WERI-Rb-1 (cell line): ENCODE results near the gene RFX2.
A peak's percentile ranks its signal among the peaks of the same experiment; 100 is the strongest.

Experiments used
- DNase-seq: peaks from one replicate; pipeline ENCODE4 v3.0.0-alpha.2; 2020
- H3K27ac ChIP-seq: fragments of 250-450 bp; sonication (Bioruptor Pico); 2 replicates; pipeline ENCODE4 v1.5.1; 2020; ENCODE audit warnings: mild to moderate bottlenecking, moderate library complexity
- H3K27me3 ChIP-seq: fragments of 250-450 bp; sonication (Bioruptor Pico); 2 replicates; pipeline ENCODE4 v1.5.1; 2021; ENCODE audit warnings: mild to moderate bottlenecking, low read depth, moderate library complexity; ENCODE audit not compliant: insufficient read depth, severe bottlenecking
- H3K36me3 ChIP-seq: fragments of 250-450 bp; sonication (Bioruptor Pico); 2 replicates; pipeline ENCODE4 v1.5.1; 2020; ENCODE audit warnings: mild to moderate bottlenecking, moderate library complexity
- H3K4me3 ChIP-seq: 2 replicates; pipeline ENCODE4 v1.5.1; 2011; ENCODE audit warnings: low read depth, mild to moderate bottlenecking, control low read depth, low read length
- H3K9me3 ChIP-seq: fragments of 250-450 bp; sonication (Bioruptor Pico); 2 replicates; pipeline ENCODE4 v1.5.1; 2021; ENCODE audit warnings: mild to moderate bottlenecking, moderate library complexity; ENCODE audit not compliant: severe bottlenecking
- CTCF ChIP-seq: IDR thresholded peaks from 2 replicates; pipeline ENCODE4 v1.5.1; 2011; ENCODE audit warnings: low read depth, mild to moderate bottlenecking, control low read depth, inconsistent platforms, low read length

The RFX2 gene

GRCh38 chr19:5969476-5969875 lies 140.8 kb downstream of the RFX2 start:
- Histone ChIP-seq H3K27ac (no peak overlapping the region; the same call in 1 of the 2 replicates), H3K36me3 (peaks cover 70% of the 10 kb centered on the region), H3K4me3 (no peak overlapping the region), H3K27me3 (no peaks in the 10 kb centered on the region), H3K9me3 (no peaks in the 10 kb centered on the region)
- TF ChIP-seq CTCF: no peak
- no peak for DNase-seq

GRCh38 chr19:5968431-5969373 lies 141.6 kb downstream of the RFX2 start:
- TF ChIP-seq CTCF: no peak
- Histone ChIP-seq H3K27me3 (no peaks in the 10 kb centered on the region), H3K27ac (peak overlapping the region; percentile 51), H3K4me3 (no peak overlapping the region), H3K9me3 (no peaks in the 10 kb centered on the region), H3K36me3 (peaks cover 66% of the 10 kb centered on the region)
- DNase-seq: no peak

GRCh38 chr19:5967994-5968430 lies 142.3 kb downstream of the RFX2 start:
- peaks cover 60% of the 10 kb centered on the region for H3K36me3 ChIP-seq
- peak; percentile 63 for DNase-seq
- peak overlapping the region; percentile 51 for H3K27ac ChIP-seq
- H3K9me3 ChIP-seq: no peaks in the 10 kb centered on the region
- H3K27me3 ChIP-seq: no peaks in the 10 kb centered on the region
- H3K4me3 ChIP-seq: no peak overlapping the region
- peak; percentile 92 for TF ChIP-seq CTCF

- H3K4me3 ChIP-seq: no peak overlapping the region
- no peaks in the 10 kb centered on the region for H3K9me3 ChIP-seq
- no peaks in the 10 kb centered on the region for H3K27me3 ChIP-seq
- TF ChIP-seq CTCF: no peak
- H3K27ac ChIP-seq: no peak overlapping the region
- peaks cover 56% of the 10 kb centered on the region for H3K36me3 ChIP-seq
- DNase-seq: no peak
These were observed 142.7 kb downstream of the RFX2 start for GRCh38 chr19:5967571-5967970.

GRCh38 chr19:5966941-5967340 lies 143.4 kb downstream of the RFX2 start:
- no peak for TF ChIP-seq CTCF
- Histone ChIP-seq H3K36me3 (peaks cover 54% of the 10 kb centered on the region), H3K27ac (no peak overlapping the region), H3K4me3 (no peak overlapping the region), H3K9me3 (no peaks in the 10 kb centered on the region), H3K27me3 (no peaks in the 10 kb centered on the region)
- no peak for DNase-seq
